ENCODE data around the gene RRM2.

RRM2 gene

DNA sequence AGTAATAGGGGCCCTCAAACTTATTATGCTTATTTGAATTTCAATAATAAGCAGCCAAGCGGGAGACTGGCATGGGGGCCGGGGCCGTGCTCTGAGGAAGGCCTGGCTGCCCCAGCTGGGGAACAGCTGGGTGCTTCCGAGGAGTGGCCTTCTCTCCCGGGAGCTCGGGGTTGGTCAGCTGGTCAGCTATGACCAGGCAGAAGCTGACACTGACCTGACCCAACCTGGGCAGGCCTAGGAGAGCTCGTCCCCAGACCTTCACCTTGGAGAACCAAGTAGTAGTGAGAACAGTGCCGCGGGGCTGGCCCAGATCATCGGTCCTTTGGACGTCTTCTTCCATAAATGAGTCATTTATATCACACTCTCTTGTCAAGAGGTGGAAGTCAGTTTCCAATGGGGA lies 36.1 kb downstream of the RRM2 start:
- no peak for DNase-seq (ENCODE audit: low read depth)

DNA sequence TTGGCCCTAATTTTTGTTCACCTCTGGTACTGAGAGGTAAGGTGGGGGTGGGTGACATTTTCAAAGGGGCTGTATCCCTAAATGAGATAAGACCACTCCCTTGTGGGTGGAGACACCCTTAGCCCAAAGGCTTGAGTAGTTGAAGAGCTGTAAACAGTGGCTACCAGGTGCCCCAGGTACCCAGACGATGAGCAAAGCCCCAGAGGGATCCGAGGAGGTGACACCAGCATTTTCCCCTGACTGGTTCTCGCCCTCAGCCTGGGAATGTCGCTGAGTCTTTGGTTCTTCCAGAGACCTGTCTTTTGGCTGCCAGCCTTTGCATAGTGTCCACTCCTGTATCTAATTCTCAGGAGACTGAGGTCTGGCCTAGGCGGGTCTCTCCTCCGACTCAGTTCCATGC lies 36.5 kb downstream of the RRM2 start:
- DNase-seq (ENCODE audit: low read depth), result no peak

DNA sequence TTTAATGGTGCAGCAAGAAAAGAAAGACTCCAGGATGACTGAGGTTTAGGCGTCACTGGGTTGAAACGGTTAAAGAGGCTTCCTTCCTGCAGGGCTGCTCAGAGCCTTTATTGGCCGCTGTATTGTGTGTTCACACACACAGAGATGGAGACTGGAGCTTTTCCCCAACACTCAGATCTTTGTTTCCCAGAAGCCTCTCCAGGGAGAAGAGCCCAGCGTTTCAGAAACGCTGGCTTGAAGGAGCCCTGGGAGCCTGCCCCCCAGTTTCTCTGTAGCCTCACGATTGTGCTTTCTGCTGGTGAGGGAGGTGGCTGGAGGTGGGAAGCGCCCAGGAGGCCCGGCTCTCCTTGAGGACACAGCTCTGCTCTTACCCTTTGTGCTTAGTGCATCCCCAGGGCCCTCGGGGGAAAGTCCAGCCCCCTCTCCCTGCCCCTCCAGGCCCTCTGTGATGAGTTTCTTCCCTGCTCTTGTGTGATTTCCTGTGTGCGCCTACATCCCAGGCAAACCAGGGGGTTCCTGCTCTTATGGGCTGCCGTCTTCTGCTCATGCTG lies 37.1 kb downstream of the RRM2 start:
- DNase-seq (ENCODE audit: low read depth), result no peak

DNA sequence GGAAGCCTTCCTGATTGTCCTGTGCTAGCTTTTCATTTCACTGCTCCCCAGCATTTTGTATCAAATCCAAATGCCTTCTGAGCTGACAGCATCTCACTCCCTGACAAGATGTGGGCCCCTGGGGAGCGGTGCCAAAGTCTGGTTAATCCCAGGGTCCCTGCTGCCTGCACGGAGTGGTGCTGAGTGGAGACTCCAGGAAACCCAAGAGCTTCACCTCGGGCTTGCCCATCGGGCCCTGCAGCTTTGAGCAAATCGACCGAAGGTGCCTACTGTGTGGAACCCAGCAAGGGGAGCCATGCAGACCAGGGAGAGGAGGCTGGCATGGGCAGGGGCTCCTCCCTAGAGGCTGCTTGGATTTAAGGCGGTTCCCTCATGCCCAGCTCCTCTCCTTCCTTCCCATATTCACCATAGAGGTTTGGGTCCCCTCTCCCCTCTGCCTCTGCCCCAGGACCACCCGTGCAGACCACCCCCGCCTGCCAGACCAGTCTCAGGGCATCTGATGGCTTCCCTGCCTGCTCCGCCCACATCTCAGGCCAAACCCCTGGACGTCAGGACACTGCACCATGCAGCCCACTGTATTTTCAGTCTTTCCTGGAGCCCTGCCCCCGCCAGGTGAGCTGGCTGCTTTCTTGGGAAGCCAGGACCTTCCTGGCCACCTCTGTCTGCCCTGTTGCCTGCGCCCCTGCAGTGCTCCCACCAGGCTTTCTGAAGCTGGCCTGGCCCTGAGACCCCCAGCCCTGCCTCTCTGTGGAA lies 37.8 kb downstream of the RRM2 start:
- no peak for DNase-seq (ENCODE audit: low read depth)

DNA sequence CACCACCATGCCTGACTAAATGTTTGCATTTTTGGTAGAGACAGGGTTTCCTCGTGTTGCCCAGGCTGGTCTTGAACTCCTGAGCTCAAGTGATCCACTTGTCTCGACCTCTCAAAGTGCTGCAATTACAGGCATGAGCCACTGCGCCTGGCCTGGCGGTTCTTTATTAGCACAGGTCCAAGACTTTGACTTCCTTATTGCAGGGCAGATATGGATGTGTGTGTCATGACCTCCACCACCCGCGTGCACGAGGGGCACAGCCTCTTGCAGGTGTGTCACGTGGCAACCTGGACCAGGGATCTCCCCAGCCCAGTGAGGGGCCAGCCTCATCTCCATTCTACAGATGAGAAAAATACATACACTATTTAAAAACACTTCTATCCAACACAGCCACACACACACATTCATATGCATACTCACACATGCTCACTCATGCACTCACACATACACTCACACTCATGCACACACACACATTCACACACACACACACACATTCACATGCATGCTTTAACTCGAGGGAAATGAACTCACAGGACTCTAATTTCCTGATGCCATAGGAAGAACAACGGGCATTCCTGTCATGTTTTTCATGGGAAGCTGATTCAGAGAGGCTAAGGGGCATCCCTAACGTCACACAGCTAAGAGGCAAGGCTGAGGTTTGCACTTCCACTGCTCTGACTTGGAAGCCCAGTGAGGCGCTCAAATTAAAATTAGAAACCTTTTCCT lies 38.8 kb downstream of the RRM2 start:
- no peak for DNase-seq (ENCODE audit: low read depth)

DNA sequence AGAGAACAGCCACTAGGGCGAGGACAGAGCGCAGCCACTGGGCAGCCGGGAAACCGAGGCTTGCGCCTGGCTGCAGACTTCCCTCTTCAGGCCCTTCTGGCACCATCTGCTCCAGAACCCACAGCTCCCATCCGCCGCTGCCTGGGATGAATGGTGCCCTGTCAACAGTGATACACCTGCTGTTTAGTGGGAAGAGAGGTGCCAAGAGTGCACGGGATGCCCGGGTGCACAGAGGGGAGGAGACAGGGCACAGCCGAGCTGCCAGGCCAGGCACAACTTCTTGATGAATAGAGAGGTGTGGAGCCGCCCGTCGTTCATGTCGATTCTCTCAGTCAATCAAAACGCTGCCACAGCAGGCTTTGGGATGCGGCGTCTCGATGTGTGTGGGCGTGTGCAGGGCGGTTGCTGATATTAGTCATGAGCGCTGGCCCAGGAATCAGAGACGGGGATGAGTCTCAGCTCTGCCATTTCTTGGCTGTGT lies 39.5 kb downstream of the RRM2 start:
- DNase-seq (ENCODE audit: low read depth), result no peak

DNA sequence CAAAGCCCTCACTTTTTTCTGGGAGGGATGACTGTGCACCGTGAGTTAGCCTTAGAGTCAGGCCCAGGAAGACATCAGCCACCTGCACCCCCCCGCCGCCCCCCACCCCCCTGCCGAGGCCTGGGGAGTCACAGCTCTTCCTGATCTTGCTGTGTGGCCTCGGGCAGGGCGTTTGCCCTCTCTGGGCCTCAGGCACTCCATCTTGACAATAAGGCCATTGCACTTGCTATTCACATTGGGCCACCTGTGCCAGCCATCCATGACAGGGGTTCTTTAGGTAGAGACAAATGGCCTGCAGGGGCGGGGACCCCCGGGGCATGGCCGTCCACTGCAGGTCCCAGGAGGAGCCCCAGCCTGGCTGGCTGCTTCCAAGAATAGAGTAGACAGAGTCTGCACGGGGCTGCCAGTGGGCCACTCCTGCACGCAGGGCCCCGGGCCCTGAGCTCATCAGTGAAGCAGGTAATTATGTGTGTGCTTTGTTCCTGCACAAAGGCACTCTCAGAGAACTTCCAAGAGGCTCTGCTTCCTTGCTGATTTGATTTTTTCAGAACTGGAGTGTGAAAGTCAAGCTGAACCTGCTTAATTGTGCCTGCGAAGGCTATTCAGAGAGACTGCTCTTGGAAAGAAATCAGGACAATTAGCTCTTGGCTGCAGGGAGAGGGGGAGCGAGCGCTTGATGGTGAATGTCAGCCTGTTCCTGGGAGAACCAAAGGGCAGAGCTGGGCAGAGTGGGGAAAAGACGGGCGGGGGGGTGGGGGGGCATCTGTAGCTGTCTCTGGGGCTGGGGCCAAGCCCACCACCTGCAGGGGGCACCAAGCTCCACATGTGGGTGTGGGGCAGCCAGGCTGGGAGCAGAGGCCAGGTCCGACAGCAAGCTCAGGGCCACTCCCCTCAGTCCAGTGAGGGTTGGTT lies 40.3 kb downstream of the RRM2 start:
- no peak for DNase-seq (ENCODE audit: low read depth)

DNA sequence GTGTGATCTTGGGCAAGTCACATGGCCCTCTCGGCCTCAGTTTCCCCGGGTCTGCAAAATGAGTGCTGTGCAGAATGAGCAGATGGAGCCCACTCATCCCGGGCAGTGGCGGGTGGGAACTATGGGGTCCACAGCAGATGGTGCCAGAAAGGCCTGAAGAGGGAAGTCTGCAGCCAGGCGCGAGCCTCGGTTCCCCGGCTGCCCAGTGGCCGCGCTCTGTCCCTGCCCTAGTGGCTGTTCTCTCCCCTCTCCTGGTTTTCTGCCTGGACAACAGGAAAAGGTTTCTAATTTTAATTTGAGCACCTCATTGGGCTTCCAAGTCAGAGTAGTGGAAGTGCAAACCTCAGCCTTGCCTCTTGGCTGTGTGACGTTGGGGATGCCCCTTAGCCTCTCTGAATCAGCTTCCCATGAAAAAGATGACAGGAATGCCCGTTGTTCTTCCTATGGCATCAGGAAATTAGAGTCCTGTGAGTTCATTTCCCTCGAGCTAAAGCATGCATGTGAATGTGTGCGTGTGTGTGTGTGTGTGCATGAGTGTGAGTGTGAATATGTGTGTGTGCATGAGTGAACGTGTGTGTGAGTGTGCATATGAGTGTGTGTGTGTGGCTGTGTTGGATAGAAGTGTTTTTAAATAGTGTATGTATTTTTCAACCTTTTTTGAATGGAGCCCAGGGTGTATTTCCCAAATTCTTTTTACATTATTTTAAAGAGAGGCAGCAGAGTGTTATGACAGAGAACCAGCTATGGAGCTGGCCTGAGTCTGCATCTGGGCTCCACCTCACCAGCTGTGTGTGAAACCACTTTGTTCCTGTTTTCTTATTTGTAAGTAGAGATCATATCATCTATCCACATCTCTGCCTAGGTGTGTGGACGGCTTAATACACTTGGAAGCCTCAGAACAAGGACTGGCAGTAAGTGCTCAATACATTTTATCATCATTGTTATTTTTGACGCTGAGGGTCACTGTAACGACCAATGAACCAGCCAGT lies 41.3 kb downstream of the RRM2 start:
- no peak for DNase-seq (ENCODE audit: low read depth)

DNA sequence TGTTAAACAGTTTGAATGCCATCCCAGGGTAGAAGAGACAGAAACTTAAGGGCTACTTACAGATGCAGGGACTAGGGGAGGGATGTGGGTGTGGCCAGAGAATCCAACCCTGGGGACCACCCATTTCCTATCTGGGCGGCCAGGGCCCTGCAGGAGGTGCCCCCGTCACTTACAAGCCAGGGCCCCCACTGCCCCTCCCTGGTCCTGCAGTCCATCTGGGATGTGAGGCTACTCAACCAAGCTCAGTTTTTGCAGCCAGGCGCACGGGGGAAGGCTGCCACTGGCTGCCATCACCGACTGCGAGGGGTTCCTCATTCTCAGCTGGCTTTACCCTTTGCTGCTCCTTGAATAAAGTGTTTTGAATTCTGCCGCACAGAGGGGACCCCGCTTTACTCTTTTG lies 42.1 kb downstream of the RRM2 start:
- DNase-seq (ENCODE audit: low read depth), result no peak

DNA sequence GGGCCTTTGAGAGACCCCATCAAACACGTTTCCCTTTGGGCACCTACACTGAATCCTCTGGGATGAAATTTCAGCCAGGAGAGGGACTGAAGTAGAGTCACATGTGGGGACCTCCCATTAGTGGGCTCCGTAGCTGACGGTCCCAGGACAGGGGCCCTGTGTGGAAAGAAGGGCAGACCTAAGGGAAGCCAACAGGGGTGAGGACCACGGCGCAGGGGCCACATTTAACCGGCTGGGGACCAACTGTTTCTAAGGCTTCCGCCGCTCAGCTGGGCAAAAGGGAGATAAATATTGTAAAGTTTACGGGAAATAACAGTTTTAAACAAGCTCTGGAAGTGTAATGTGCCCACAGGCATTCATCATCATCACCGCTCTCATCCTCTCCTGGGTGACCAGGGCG lies 42.7 kb downstream of the RRM2 start:
- no peak for DNase-seq (ENCODE audit: low read depth)

DNA sequence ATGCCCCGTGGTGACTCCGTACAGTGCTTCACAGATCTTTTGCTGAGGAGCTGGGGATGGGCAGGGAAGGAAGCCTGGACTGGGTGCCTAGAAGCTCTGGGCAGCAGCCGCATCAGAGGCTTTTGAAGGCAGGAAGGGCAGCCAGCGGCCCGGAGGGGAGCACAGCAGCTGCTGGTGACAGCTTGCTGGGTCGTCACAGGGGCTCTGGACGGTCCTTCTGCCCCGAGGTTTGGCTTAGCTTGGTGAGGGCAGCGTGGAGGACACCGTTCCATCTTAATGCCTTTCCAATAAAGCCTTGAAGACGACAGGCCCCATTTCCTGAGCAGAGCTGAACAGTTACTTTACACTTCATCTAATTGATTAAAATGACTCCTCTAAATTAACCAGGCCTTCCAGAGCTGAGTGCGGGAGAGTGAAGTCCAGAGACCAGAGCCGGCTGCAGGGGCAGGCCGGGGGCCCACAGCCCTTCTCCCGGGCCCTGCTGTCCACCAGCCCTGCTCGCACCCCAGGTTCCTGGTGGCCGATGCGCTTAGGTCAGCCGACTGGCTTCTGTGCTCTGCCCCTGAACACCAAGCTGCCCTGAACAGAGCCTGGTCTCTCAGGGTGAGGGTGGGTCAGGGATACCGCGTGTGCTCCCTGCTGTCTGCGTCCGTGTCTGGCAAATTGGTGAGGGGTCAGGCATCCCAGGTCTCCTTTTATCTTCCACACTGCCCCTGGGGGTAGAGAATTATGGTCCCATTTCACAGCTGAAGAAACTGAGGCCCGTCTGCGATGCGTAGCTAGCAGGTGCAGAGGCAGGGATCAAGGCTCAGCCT lies 43.5 kb downstream of the RRM2 start:
- DNase-seq (ENCODE audit: low read depth), result no peak

DNA sequence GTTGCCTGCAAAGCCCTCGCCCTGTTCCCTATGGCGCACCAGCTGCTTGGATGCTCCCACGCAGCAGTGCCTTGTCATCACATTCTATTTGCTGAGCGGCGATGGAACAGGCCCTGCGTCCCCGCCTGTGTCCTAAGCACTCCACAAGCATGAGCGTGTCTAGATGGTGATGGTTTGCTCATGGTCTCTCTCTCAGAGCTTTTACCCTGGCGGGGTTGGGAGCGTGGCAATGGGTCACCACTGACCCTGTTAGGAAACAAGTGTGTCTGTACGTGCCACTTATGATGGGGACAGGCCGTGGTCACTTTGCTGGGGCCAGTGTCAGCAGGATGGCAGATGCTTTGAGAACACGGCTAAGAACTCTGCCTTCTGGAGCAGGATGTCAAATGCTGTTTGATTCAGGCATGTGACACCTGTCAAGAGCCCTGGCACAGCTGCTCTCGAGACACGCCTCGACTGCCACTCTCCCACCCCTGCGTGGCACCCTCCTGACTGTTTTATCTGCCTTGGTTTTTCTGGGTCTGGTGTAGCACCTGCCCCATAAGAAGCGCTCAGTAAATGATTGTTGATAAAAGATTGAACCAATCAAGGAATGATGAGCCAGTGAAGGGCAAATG lies 44.2 kb downstream of the RRM2 start:
- no peak for DNase-seq (ENCODE audit: low read depth)

DNA sequence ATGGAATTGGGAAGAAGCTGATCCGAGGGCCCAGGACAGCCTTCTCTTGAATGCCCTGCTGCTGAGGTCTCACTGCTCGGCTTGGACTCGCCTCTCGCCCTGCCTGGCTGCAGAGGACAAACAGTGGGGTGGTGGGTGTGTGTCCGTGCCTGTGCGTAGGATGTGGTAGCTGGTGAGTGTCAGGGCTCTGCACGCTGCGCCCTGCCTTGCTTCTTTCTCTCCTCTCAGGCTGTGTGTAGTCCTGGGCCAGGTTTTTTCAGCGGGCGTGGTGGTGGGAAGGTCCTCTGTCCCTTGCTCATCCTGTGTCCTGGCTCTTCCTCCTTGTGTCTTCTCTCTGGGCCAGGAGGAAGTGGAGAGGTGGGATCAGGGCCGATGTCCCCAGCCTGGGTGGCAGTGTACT lies 44.8 kb downstream of the RRM2 start:
- DNase-seq (ENCODE audit: low read depth), result no peak

DNA sequence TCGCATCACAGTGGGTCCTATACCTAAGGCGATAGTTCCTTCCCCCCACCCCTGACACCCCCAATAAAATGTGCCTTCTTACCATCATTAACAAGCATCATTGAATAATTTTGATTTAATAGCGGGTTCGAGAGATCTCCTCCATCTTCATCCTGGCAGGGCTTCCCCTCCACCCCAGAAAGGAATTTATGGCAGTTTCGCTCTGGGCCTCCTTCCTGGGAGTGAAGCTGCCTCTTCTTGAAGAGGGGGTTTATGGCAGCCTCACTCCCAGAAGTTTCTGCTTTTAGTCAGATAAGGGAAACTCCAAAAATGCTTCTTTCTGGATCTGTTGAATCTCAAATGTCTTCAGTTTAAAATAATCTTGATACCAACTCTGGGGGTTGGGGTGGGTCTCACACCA lies 45.7 kb downstream of the RRM2 start:
- no peak for DNase-seq (ENCODE audit: low read depth)

DNA sequence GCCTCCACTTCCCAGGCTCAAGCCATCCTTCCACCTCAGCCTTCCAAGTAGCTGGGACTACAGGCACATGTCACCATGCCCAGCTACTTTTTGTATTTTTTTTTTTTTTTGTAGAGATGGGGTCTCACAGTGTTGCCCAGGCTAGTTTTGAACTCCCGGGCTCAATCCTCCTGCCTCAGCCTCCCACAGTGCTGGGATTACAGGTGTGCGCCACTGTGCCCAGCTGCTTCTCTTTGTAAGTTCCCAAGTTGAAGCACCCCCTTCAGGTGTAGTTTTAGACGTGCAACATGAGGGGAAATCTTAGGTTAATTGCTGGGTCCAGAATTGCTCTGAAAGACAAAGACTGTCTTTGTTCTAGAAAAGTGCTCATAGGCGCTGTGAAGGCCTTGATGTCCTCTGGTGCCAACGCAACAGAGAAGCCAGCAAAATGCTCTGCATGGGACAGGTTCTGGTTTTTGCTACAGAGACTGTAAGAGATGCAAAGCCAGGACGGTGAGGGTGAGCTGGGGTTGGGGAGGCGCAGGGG lies 46.6 kb downstream of the RRM2 start:
- DNase-seq (ENCODE audit: low read depth), result no peak

DNA sequence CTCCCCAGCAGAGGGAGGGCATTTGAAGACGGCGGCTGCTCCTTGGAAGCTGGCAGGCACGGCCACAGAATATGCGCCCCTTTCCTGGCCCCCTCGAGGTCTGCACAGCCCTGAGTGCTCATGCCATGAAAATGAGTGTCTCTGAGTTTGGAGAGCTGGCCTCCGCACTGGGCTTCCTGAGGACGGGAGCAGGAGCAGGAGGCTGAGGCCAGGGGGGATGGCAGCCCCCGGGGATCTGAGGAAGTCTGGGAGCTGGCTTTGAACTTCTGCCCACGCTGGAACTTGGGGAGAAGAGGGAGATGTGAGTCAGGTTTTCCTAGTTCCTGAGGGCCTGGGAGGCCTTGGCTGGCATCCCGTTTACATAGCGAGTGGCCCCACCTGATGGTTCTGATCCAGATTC lies 47.0 kb downstream of the RRM2 start:
- no peak for DNase-seq (ENCODE audit: low read depth)

DNA sequence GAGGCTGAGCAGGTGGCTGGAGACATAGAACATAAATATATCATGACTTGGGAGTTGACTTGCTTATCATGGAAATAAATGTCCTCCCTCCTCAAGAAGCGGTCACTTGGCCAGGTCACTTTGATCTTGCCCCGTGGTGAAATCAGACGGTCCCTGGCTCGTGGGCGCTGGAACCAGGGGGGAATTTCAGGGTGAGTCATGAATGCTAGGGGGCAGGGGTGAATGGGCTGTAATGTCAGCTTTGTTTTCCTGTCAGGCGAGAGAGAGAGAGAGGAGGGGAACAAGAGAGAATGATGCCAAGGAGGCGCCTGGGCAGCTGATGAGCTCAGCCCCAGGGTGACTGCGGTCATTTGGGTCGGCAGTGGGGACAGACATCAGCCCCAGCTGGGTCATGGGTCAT lies 47.7 kb downstream of the RRM2 start:
- DNase-seq (ENCODE audit: low read depth), result no peak

DNA sequence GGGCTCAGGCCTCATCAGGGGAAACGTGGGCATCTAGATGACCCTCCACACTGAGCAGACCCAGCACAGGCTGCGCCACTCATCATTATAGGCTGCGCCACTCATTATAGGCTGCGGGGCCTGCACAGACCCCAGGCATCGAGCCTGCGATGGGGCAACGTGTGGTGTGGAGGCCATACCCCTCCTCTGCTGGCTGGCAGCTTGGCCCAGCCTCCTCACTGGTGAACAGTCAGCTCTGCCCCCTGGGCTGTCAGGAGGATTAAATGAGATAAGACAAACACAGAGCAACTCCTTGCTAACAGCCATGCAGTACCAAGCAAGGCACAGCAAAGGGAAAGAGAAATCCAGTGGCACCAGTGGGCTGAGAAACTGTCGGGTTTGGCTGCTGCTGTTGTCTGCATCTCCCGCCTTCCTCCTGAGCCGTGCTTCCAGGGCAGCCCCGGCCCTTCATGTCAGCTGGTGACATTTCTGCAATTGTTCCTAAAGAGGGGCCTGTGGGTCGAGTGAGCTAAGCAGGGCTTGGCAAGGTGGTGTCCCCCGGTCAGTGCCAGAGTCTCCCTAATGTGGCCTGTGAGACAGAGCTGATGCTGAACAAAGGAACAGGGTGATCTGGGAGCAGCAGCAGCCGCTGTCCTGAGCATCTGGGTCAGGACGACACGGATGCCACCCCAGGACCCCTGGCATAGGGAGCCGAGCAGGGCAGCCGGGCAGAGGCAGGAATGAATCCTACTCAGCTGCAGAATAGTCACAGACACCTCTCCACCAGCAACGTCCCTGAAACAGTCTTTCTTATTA lies 48.7 kb downstream of the RRM2 start:
- no peak for DNase-seq (ENCODE audit: low read depth)
